WTC11 (cell line): ENCODE data around the gene JAKMIP3. TPM values are rescaled to one million over a fixed set of nuclear protein-coding genes. Genes with fewer than 3 reads are reported as not detected.

Experiments
- CBFB ChIP-seq: sonication (generic); formaldehyde crosslinking; IDR thresholded peaks from 2 replicates; pipeline ENCODE4 v1.8.1; 2022; ENCODE audit warnings: mild to moderate bottlenecking, low read depth, missing genetic modification reagents
- CREB1 ChIP-seq: sonication (generic); formaldehyde crosslinking; IDR thresholded peaks from 2 replicates; pipeline ENCODE4 v1.8.0; 2023; ENCODE audit warnings: mild to moderate bottlenecking, missing genetic modification reagents
- FOXK1 ChIP-seq: sonication (generic); formaldehyde crosslinking; IDR thresholded peaks from 2 replicates; pipeline ENCODE4 v1.8.0; 2022; ENCODE audit warnings: mild to moderate bottlenecking, moderate library complexity, missing genetic modification reagents
- HMGA2 ChIP-seq: fragments of 250-450 bp; sonication (Bioruptor Pico); IDR thresholded peaks from 2 replicates; pipeline ENCODE4 v1.4.0; 2021; ENCODE audit warnings: mild to moderate bottlenecking, moderate library complexity
- KAT7 ChIP-seq: sonication (generic); formaldehyde crosslinking; IDR thresholded peaks from 2 replicates; pipeline ENCODE4 v1.8.1; 2023; ENCODE audit warnings: missing genetic modification reagents, mild to moderate bottlenecking, borderline replicate concordance
- MXD4 ChIP-seq: fragments of 250-450 bp; sonication (Bioruptor Pico); IDR thresholded peaks from 2 replicates; pipeline ENCODE4 v1.8.0; 2021; ENCODE audit warnings: mild to moderate bottlenecking, moderate library complexity, borderline replicate concordance
- MYBL2 ChIP-seq: sonication (generic); formaldehyde crosslinking; IDR thresholded peaks from 2 replicates; pipeline ENCODE4 v1.8.1; 2023; ENCODE audit warnings: mild to moderate bottlenecking, moderate library complexity, missing genetic modification reagents
- NFE2L1 ChIP-seq: sonication (generic); formaldehyde crosslinking; IDR thresholded peaks from 2 replicates; pipeline ENCODE4 v1.8.1; 2023; ENCODE audit warnings: missing genetic modification reagents
- RELA ChIP-seq: sonication (generic); formaldehyde crosslinking; IDR thresholded peaks from 2 replicates; pipeline ENCODE4 v1.8.1; 2022; ENCODE audit warnings: missing genetic modification reagents, mild to moderate bottlenecking, borderline replicate concordance
- SMAD4 ChIP-seq: sonication (generic); formaldehyde crosslinking; IDR thresholded peaks from 2 replicates; pipeline ENCODE4 v1.8.0; 2022; ENCODE audit warnings: mild to moderate bottlenecking, missing genetic modification reagents
- TEAD4 ChIP-seq: sonication (generic); formaldehyde crosslinking; IDR thresholded peaks from 2 replicates; pipeline ENCODE4 v1.8.0; 2022; ENCODE audit warnings: mild to moderate bottlenecking, missing genetic modification reagents
- ZBTB43 ChIP-seq: sonication (generic); formaldehyde crosslinking; IDR thresholded peaks from 2 replicates; pipeline ENCODE4 v1.8.1; 2023; ENCODE audit warnings: mild to moderate bottlenecking, missing genetic modification reagents
- ZNF219 ChIP-seq: sonication (generic); formaldehyde crosslinking; IDR thresholded peaks from 2 replicates; pipeline ENCODE4 v1.8.0; 2023; ENCODE audit warnings: missing genetic modification reagents, mild to moderate bottlenecking, borderline replicate concordance
- ZNF263 ChIP-seq: sonication (generic); formaldehyde crosslinking; IDR thresholded peaks from 2 replicates; pipeline ENCODE4 v1.8.1; 2022; ENCODE audit warnings: low read depth, mild to moderate bottlenecking, moderate library complexity, missing genetic modification reagents
- ZNF317 ChIP-seq: sonication (generic); formaldehyde crosslinking; IDR thresholded peaks from 2 replicates; pipeline ENCODE4 v1.8.1; 2023; ENCODE audit warnings: low read depth, mild to moderate bottlenecking, moderate library complexity, missing genetic modification reagents, borderline replicate concordance
- ZNF532 ChIP-seq: fragments of 250-450 bp; sonication (Bioruptor Pico); IDR thresholded peaks from 2 replicates; pipeline ENCODE4 v1.9.0; 2021; ENCODE audit warnings: mild to moderate bottlenecking, borderline replicate concordance
- total RNA-seq: library from RNA; stranded (reverse); gene quantifications from 3 replicates; pipeline ENCODE4 v1.2.3, GENCODE V29; 2021
- TF ChIP-seq, protein P1 (sequence below): sonication (generic); formaldehyde crosslinking; IDR thresholded peaks from 2 replicates; pipeline ENCODE4 v1.8.0; 2022; ENCODE audit warnings: missing genetic modification reagents
- TF ChIP-seq, protein P2 (sequence below): sonication (generic); formaldehyde crosslinking; IDR thresholded peaks from 2 replicates; pipeline ENCODE4 v1.8.1; 2022; ENCODE audit warnings: missing genetic modification reagents, borderline replicate concordance
- TF ChIP-seq, protein P3 (sequence below): sonication (generic); formaldehyde crosslinking; IDR thresholded peaks from 2 replicates; pipeline ENCODE4 v1.8.0; 2023; ENCODE audit warnings: missing genetic modification reagents, mild to moderate bottlenecking, borderline replicate concordance
- TF ChIP-seq, protein P4 (sequence below): fragments of 200-600 bp; IDR thresholded peaks from 2 replicates; pipeline ENCODE4 v1.8.0; 2022; ENCODE audit warnings: antibody characterized with exemption

JAKMIP3 gene
- total RNA-seq, 1 experiment from 2014 or later = 1.7 TPM

- TF ChIP-seq ZNF219 (no peak), CBFB (0 out of 2 replicates have a peak, but pooled peaks have one; percentile 36), ZNF317 (CRISPR knock-in tag) (no peak), ZBTB43 (CRISPR knock-in tag) (0 out of 2 replicates have a peak, but pooled peaks have one; percentile 29), ZNF532 (CRISPR knock-in tag) (no peak), NFE2L1 (CRISPR knock-in tag) (0 out of 2 replicates have a peak, but pooled peaks have one; percentile 36), HMGA2 (CRISPR knock-in tag) (no peak), KAT7 (CRISPR knock-in tag) (no peak), SMAD4 (CRISPR knock-in tag) (peak; percentile 68; the same call in 1 of the 2 replicates), RELA (CRISPR knock-in tag) (no peak), TEAD4 (CRISPR knock-in tag) (peak; percentile 78; the same call in 1 of the 2 replicates), MYBL2 (CRISPR knock-in tag) (no peak), ZNF263 (CRISPR knock-in tag) (no peak), MXD4 (CRISPR knock-in tag) (no peak), FOXK1 (no peak), CREB1 (CRISPR knock-in tag) (0 out of 2 replicates have a peak, but pooled peaks have one; percentile 22)
- TF ChIP-seq, protein P1, sequence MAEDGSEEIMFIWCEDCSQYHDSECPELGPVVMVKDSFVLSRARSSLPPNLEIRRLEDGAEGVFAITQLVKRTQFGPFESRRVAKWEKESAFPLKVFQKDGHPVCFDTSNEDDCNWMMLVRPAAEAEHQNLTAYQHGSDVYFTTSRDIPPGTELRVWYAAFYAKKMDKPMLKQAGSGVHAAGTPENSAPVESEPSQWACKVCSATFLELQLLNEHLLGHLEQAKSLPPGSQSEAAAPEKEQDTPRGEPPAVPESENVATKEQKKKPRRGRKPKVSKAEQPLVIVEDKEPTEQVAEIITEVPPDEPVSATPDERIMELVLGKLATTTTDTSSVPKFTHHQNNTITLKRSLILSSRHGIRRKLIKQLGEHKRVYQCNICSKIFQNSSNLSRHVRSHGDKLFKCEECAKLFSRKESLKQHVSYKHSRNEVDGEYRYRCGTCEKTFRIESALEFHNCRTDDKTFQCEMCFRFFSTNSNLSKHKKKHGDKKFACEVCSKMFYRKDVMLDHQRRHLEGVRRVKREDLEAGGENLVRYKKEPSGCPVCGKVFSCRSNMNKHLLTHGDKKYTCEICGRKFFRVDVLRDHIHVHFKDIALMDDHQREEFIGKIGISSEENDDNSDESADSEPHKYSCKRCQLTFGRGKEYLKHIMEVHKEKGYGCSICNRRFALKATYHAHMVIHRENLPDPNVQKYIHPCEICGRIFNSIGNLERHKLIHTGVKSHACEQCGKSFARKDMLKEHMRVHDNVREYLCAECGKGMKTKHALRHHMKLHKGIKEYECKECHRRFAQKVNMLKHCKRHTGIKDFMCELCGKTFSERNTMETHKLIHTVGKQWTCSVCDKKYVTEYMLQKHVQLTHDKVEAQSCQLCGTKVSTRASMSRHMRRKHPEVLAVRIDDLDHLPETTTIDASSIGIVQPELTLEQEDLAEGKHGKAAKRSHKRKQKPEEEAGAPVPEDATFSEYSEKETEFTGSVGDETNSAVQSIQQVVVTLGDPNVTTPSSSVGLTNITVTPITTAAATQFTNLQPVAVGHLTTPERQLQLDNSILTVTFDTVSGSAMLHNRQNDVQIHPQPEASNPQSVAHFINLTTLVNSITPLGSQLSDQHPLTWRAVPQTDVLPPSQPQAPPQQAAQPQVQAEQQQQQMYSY (CRISPR knock-in tag) = no peak
- TF ChIP-seq, protein P2, sequence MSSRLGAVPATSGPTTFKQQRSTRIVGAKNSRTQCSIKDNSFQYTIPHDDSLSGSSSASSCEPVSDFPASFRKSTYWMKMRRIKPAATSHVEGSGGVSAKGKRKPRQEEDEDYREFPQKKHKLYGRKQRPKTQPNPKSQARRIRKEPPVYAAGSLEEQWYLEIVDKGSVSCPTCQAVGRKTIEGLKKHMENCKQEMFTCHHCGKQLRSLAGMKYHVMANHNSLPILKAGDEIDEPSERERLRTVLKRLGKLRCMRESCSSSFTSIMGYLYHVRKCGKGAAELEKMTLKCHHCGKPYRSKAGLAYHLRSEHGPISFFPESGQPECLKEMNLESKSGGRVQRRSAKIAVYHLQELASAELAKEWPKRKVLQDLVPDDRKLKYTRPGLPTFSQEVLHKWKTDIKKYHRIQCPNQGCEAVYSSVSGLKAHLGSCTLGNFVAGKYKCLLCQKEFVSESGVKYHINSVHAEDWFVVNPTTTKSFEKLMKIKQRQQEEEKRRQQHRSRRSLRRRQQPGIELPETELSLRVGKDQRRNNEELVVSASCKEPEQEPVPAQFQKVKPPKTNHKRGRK (CRISPR knock-in tag) = no peak
- TF ChIP-seq, protein P3, sequence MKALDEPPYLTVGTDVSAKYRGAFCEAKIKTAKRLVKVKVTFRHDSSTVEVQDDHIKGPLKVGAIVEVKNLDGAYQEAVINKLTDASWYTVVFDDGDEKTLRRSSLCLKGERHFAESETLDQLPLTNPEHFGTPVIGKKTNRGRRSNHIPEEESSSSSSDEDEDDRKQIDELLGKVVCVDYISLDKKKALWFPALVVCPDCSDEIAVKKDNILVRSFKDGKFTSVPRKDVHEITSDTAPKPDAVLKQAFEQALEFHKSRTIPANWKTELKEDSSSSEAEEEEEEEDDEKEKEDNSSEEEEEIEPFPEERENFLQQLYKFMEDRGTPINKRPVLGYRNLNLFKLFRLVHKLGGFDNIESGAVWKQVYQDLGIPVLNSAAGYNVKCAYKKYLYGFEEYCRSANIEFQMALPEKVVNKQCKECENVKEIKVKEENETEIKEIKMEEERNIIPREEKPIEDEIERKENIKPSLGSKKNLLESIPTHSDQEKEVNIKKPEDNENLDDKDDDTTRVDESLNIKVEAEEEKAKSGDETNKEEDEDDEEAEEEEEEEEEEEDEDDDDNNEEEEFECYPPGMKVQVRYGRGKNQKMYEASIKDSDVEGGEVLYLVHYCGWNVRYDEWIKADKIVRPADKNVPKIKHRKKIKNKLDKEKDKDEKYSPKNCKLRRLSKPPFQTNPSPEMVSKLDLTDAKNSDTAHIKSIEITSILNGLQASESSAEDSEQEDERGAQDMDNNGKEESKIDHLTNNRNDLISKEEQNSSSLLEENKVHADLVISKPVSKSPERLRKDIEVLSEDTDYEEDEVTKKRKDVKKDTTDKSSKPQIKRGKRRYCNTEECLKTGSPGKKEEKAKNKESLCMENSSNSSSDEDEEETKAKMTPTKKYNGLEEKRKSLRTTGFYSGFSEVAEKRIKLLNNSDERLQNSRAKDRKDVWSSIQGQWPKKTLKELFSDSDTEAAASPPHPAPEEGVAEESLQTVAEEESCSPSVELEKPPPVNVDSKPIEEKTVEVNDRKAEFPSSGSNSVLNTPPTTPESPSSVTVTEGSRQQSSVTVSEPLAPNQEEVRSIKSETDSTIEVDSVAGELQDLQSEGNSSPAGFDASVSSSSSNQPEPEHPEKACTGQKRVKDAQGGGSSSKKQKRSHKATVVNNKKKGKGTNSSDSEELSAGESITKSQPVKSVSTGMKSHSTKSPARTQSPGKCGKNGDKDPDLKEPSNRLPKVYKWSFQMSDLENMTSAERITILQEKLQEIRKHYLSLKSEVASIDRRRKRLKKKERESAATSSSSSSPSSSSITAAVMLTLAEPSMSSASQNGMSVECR (CRISPR knock-in tag) = peak; percentile 60; the same call in 1 of the 2 replicates
- TF ChIP-seq, protein P4, sequence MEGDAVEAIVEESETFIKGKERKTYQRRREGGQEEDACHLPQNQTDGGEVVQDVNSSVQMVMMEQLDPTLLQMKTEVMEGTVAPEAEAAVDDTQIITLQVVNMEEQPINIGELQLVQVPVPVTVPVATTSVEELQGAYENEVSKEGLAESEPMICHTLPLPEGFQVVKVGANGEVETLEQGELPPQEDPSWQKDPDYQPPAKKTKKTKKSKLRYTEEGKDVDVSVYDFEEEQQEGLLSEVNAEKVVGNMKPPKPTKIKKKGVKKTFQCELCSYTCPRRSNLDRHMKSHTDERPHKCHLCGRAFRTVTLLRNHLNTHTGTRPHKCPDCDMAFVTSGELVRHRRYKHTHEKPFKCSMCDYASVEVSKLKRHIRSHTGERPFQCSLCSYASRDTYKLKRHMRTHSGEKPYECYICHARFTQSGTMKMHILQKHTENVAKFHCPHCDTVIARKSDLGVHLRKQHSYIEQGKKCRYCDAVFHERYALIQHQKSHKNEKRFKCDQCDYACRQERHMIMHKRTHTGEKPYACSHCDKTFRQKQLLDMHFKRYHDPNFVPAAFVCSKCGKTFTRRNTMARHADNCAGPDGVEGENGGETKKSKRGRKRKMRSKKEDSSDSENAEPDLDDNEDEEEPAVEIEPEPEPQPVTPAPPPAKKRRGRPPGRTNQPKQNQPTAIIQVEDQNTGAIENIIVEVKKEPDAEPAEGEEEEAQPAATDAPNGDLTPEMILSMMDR = no peak
Observed at GRCh38 chr10:132054564-132054963, 11.2 kb upstream of the JAKMIP3 start (continued).
